IMR-90 (cell line): ENCODE data around the gene ZBTB46. TPM values are rescaled to one million over a fixed set of nuclear protein-coding genes. Genes with fewer than 3 reads are reported as not detected.

ENCODE experiments used
- ATAC-seq: fragments of 200-7000 bp; cut with Tn5 transposase; 2 replicates; pipeline ENCODE4 v1.9.1; 2020; ENCODE audit warnings: low read depth, mild to moderate bottlenecking, moderate library complexity
- BruUV-seq: library from RNA; stranded (reverse); fragments of 400-500 nt; replicated peaks from 2 replicates; lab custom pipeline; 2021; lab: Mats Ljungman, UMichigan
- CTCF ChIA-PET: fragments of 300-600 bp; formaldehyde crosslinking; extraction: SDS; loops from one replicate; lab custom pipeline; 2021; ENCODE audit warnings: antibody characterized with exemption; lab: Yijun Ruan, JAX
- POLR2A ChIA-PET: fragments of 300-600 bp; sonication (Branson Sonifier 250); formaldehyde crosslinking; loops from one replicate; lab custom pipeline; 2022; ENCODE audit warnings: antibody characterized with exemption; ENCODE audit not compliant: unreplicated experiment; lab: Charles Lee
- DNase-seq: peaks from one replicate; pipeline ENCODE4 v3.0.0; 2013
- H2AFZ ChIP-seq: replicated peaks from 2 replicates; pipeline ENCODE3; 2013; ENCODE audit warnings: low read length, mild to moderate bottlenecking; ENCODE audit not compliant: poor library complexity
- H2AK5ac ChIP-seq: 2 replicates; pipeline ENCODE4 v1.6.1; 2013; ENCODE audit warnings: low read depth, low read length, inconsistent platforms
- H2AK9ac ChIP-seq: replicated peaks from 2 replicates; pipeline ENCODE3; 2013; ENCODE audit warnings: mild to moderate bottlenecking, low read depth, low read length, moderate library complexity; ENCODE audit not compliant: poor library complexity
- H2BK120ac ChIP-seq: 2 replicates; pipeline ENCODE4 v1.6.1; 2013; ENCODE audit warnings: low read depth, low read length, inconsistent platforms
- H2BK15ac ChIP-seq: 3 replicates; pipeline ENCODE4 v1.6.1; 2013; ENCODE audit warnings: low read depth, low read length, inconsistent platforms
- H2BK20ac ChIP-seq: 2 replicates; pipeline ENCODE4 v1.6.1; 2013; ENCODE audit warnings: low read depth, mild to moderate bottlenecking, inconsistent platforms, low read length, moderate library complexity
- H2BK5ac ChIP-seq: 2 replicates; pipeline ENCODE4 v1.6.1; 2013; ENCODE audit warnings: mild to moderate bottlenecking, low read depth, low read length, inconsistent platforms; ENCODE audit not compliant: poor library complexity, severe bottlenecking
- H3K14ac ChIP-seq: replicated peaks from 2 replicates; pipeline ENCODE4 v1.6.1; 2013; ENCODE audit warnings: low read depth, low read length, inconsistent platforms
- H3K18ac ChIP-seq: 2 replicates; pipeline ENCODE4 v1.6.1; 2013; ENCODE audit warnings: low read depth, low read length, control low read depth
- H3K23ac ChIP-seq: 2 replicates; pipeline ENCODE4 v1.6.1; 2013; ENCODE audit warnings: low read depth, low read length, inconsistent platforms
- H3K27ac ChIP-seq: 2 replicates; pipeline ENCODE4 v1.5.1; 2013; ENCODE audit warnings: mild to moderate bottlenecking, control low read depth, low read length; ENCODE audit not compliant: insufficient read depth
- H3K27me3 ChIP-seq: 2 replicates; pipeline ENCODE4 v1.6.1; 2013; ENCODE audit warnings: low read length; ENCODE audit not compliant: control insufficient read depth, insufficient read depth
- H3K36me3 ChIP-seq: 2 replicates; pipeline ENCODE4 v1.6.1; 2013; ENCODE audit warnings: low read length, mixed read lengths; ENCODE audit not compliant: control insufficient read depth, insufficient read depth
- H3K4ac ChIP-seq: 2 replicates; pipeline ENCODE4 v1.6.1; 2013; ENCODE audit warnings: low read depth, low read length, inconsistent platforms
- H3K4me1 ChIP-seq: 2 replicates; pipeline ENCODE4 v1.6.1; 2013; ENCODE audit warnings: low read length, mixed read lengths; ENCODE audit not compliant: control insufficient read depth, insufficient read depth
- H3K4me2 ChIP-seq: 2 replicates; pipeline ENCODE4 v1.6.1; 2013; ENCODE audit warnings: low read depth, mild to moderate bottlenecking, control low read depth, low read length, moderate library complexity
- H3K4me3 ChIP-seq: 2 replicates; pipeline ENCODE4 v1.5.1; 2013; ENCODE audit warnings: low read depth, mild to moderate bottlenecking, control low read depth, low read length, moderate library complexity; ENCODE audit not compliant: insufficient read depth
- H3K56ac ChIP-seq: 2 replicates; pipeline ENCODE4 v1.6.1; 2013; ENCODE audit warnings: low read length, inconsistent platforms; ENCODE audit not compliant: insufficient read depth; ENCODE audit errors: extremely low read depth
- H3K79me1 ChIP-seq, 2 experiments: 2 replicates each; pipeline ENCODE4 v1.6.1; 2013; ENCODE audit warnings: low read length in 2 of 2, inconsistent platforms in 1 of 2, low read depth in 1 of 2
- H3K9ac ChIP-seq: 2 replicates; pipeline ENCODE4 v1.6.1; 2013; ENCODE audit warnings: low read depth, low read length, control low read depth
- H3K9me1 ChIP-seq: 2 replicates; pipeline ENCODE4 v1.6.1; 2013; ENCODE audit warnings: low read length, inconsistent platforms; ENCODE audit not compliant: insufficient read depth
- H3K9me3 ChIP-seq: 2 replicates; pipeline ENCODE4 v1.6.1; 2013; ENCODE audit warnings: low read length; ENCODE audit not compliant: control insufficient read depth, insufficient read depth
- H4K20me1 ChIP-seq: 2 replicates; pipeline ENCODE4 v1.6.1; 2013; ENCODE audit warnings: low read length, inconsistent platforms; ENCODE audit not compliant: insufficient read depth
- H4K5ac ChIP-seq: 2 replicates; pipeline ENCODE4 v1.6.1; 2013; ENCODE audit warnings: mild to moderate bottlenecking, low read depth, low read length, control low read depth
- H4K8ac ChIP-seq, 2 experiments: 2 replicates each; pipeline ENCODE4 v1.6.1; 2013; ENCODE audit warnings: low read depth in 2 of 2, low read length in 2 of 2, control low read depth in 1 of 2, inconsistent platforms in 1 of 2
- H4K91ac ChIP-seq: 2 replicates; pipeline ENCODE4 v1.6.1; 2013; ENCODE audit warnings: low read depth, low read length, inconsistent platforms; ENCODE audit not compliant: insufficient read depth
- BHLHE40 ChIP-seq: fragments of 150-350 bp; IDR thresholded peaks from 2 replicates; pipeline ENCODE4 v1.6.1; 2016; ENCODE audit warnings: mild to moderate bottlenecking, low read depth, low read length
- CHD1 ChIP-seq: IDR thresholded peaks from 2 replicates; pipeline ENCODE4 v1.6.1; 2012; ENCODE audit warnings: low read depth, low read length, improper control_type of control experiment
- ELK1 ChIP-seq: fragments of 150-350 bp; IDR thresholded peaks from 2 replicates; pipeline ENCODE4 v1.6.1; 2016; ENCODE audit warnings: low read depth, mild to moderate bottlenecking, low read length, moderate library complexity, borderline replicate concordance
- MAFK ChIP-seq: IDR thresholded peaks from 2 replicates; pipeline ENCODE4 v1.6.1; 2012; ENCODE audit warnings: low read depth, low read length, improper control_type of control experiment
- MAZ ChIP-seq: IDR thresholded peaks from 2 replicates; pipeline ENCODE4 v1.6.1; 2012; ENCODE audit warnings: low read depth, mild to moderate bottlenecking, low read length, improper control_type of control experiment, moderate library complexity, borderline replicate concordance
- MXI1 ChIP-seq: IDR thresholded peaks from 2 replicates; pipeline ENCODE4 v1.6.1; 2012; ENCODE audit warnings: low read depth, mild to moderate bottlenecking, low read length, moderate library complexity, borderline replicate concordance
- NFE2L2 ChIP-seq: fragments of 150-350 bp; IDR thresholded peaks from 2 replicates; pipeline ENCODE4 v1.6.1; 2016; ENCODE audit warnings: low read depth, mild to moderate bottlenecking, low read length
- RCOR1 ChIP-seq: IDR thresholded peaks from 2 replicates; pipeline ENCODE4 v1.6.1; 2012; ENCODE audit warnings: mild to moderate bottlenecking, low read length, improper control_type of control experiment; ENCODE audit not compliant: insufficient replicate concordance
- SMC3 ChIP-seq: fragments of 150-350 bp; IDR thresholded peaks from 2 replicates; pipeline ENCODE4 v1.6.1; 2016; ENCODE audit warnings: low read depth, mild to moderate bottlenecking, antibody characterized with exemption, low read length, moderate library complexity
- WGBS, 2 experiments: methylation state at CpG; one replicate each; pipeline versions ENCODE4 v1.1.5 to v1.1.7; 2013; ENCODE audit warnings: missing lambda C conversion rate in 2 of 2; ENCODE audit not compliant: insufficient read length in 1 of 2; ENCODE audit errors: extremely low coverage in 2 of 2; 5-methylcytosine and 5-hydroxymethylcytosine counted together
- dilution Hi-C: fragments of 300-500 bp; cut with HindIII; formaldehyde crosslinking; loops from one replicate; pipeline ENCODE4 v1.14.3; 2018; ENCODE audit warnings: low sequenced_read_pairs; ENCODE audit not compliant: unreplicated experiment
- in situ Hi-C: fragments of 300-500 bp; cut with MboI; formaldehyde crosslinking; loops from 3 replicates; pipeline ENCODE4 v1.14.3; 2019; ENCODE audit warnings: low sequenced_read_pairs, inconsistent platforms, mixed read lengths
- intact Hi-C: fragments of 100-400 bp; cut with micrococcal nuclease; formaldehyde crosslinking; loops from 2 replicates; pipeline ENCODE4 v1.10.0; 2022
- polyA plus RNA-seq, 3 experiments: library from polyadenylated mRNA; depleted of rRNA; stranded (reverse); fragments of >200 nt; gene quantifications; 2 replicates each; pipeline ENCODE4 v1.2.3, GENCODE V29; 2012; ENCODE audit warnings: low replicate concordance in 1 of 3
- total RNA-seq: library from RNA; depleted of rRNA; stranded (reverse); fragments of >200 nt; gene quantifications from 2 replicates; pipeline ENCODE4 v1.2.3, GENCODE V29; 2012
- TF ChIP-seq, protein P1 (sequence below): conservative IDR thresholded peaks from 2 replicates; pipeline ENCODE4 v1.5.1; 2012; ENCODE audit warnings: mild to moderate bottlenecking, low read depth, low read length, improper control_type of control experiment

Gene ZBTB46
- total and polyA plus RNA-seq, 2 of the 4 experiments (the other 2 are of a cell fraction) = 4.2 to 14.9 TPM

DNA sequence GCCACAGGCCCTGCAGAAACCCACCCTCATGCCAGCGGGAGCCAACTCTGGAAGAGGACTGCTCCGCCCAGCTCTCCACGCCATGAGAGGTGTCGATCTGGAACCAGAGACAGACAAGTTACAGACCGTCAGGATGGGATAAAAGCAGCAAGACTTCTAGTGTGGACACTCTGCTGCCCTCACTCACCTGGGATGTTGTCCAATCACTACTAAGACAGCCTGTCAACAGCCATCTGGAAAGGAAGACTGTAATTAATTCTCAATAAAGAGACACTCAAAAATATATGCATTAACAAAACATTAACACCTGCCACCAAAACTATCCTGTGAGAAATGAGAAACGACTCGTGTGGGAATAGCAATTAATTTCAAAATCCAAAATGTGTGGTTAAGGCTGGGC, 63.2 kb downstream of the ZBTB46 start:
- no TSS peak for BruUV-seq
- no peak overlapping the region for H4K5ac ChIP-seq
- H3K56ac ChIP-seq = no peak overlapping the region
- H4K91ac ChIP-seq = no peak overlapping the region
- H3K79me1 ChIP-seq = peaks cover 7 to 22% of the 10 kb centered on the region in 2 experiments; a peak in 3 of 4 replicates
- no peaks in the 10 kb centered on the region for H3K27me3 ChIP-seq
- peaks cover 30% of the 10 kb centered on the region; the same call in 1 of the 2 replicates for H3K36me3 ChIP-seq
- no peak for TF ChIP-seq MAZ
- TF ChIP-seq NFE2L2 = no peak
- no peak for TF ChIP-seq MXI1
- TF ChIP-seq RCOR1 = no peak
- no peak for TF ChIP-seq CHD1
- no peak for TF ChIP-seq ELK1
- TF ChIP-seq MAFK = no peak
- TF ChIP-seq BHLHE40 = no peak
- no peak for TF ChIP-seq SMC3
- TF ChIP-seq, protein P1, sequence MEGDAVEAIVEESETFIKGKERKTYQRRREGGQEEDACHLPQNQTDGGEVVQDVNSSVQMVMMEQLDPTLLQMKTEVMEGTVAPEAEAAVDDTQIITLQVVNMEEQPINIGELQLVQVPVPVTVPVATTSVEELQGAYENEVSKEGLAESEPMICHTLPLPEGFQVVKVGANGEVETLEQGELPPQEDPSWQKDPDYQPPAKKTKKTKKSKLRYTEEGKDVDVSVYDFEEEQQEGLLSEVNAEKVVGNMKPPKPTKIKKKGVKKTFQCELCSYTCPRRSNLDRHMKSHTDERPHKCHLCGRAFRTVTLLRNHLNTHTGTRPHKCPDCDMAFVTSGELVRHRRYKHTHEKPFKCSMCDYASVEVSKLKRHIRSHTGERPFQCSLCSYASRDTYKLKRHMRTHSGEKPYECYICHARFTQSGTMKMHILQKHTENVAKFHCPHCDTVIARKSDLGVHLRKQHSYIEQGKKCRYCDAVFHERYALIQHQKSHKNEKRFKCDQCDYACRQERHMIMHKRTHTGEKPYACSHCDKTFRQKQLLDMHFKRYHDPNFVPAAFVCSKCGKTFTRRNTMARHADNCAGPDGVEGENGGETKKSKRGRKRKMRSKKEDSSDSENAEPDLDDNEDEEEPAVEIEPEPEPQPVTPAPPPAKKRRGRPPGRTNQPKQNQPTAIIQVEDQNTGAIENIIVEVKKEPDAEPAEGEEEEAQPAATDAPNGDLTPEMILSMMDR = no peak
- DNase-seq (no peak), ATAC-seq (no peak)
- no peak overlapping the region for H3K4ac ChIP-seq
- no peak overlapping the region for H2BK120ac ChIP-seq
- H3K4me2 ChIP-seq = no peak overlapping the region
- no peak overlapping the region for H3K23ac ChIP-seq
- H2AFZ ChIP-seq = no peak overlapping the region
- no peak overlapping the region for H2BK20ac ChIP-seq
- no peaks in the 10 kb centered on the region for H3K4me1 ChIP-seq
- H2BK15ac ChIP-seq = no peak overlapping the region
- H2AK5ac ChIP-seq = no peak overlapping the region
- H3K18ac ChIP-seq = no peak overlapping the region
- no peak overlapping the region for H3K14ac ChIP-seq
- dilution Hi-C loops (no loop called here), in situ Hi-C loops (no loop called here), intact Hi-C loops (no loop called here)
- CTCF ChIA-PET = no interaction called here
- H3K9me3 ChIP-seq = no peaks in the 10 kb centered on the region
- no peak overlapping the region for H3K9ac ChIP-seq
- H3K4me3 ChIP-seq = no peak overlapping the region
- H2BK5ac ChIP-seq = no peak overlapping the region
- no peak overlapping the region for H4K8ac ChIP-seq
- POLR2A ChIA-PET = no interaction called here
- H3K9me1 ChIP-seq = peaks cover 3% of the 10 kb centered on the region; the same call in 1 of the 2 replicates
- WGBS, 2 experiments = 95% methylated on average over 4 of the region's 7 CpGs; no CpG with 5 or more reads in 1 of the 2 experiments
- H3K27ac ChIP-seq = no peak overlapping the region
- H4K20me1 ChIP-seq = no peaks in the 10 kb centered on the region
- peak overlapping the region; percentile 19 for H2AK9ac ChIP-seq
